Smooth muscle cell (in vitro differentiated cells): ENCODE results near the gene SLC25A34. TPM values are rescaled to one million over a fixed set of nuclear protein-coding genes. Genes with fewer than 3 reads are reported as not detected.
A peak's percentile ranks its signal among the peaks of the same experiment; 100 is the strongest.

ENCODE experiments used
- DNase-seq: peaks from one replicate; lab custom pipeline; 2025; ENCODE audit not compliant: unreplicated experiment; lab: John Stamatoyannopoulos, UW
- H2AFZ ChIP-seq: fragments of 200-600 bp; sonication (generic); 2 replicates; pipeline ENCODE4 v1.6.0; 2016; ENCODE audit warnings: antibody characterized with exemption, low read depth, mild to moderate bottlenecking
- H3F3A ChIP-seq: fragments of 200-600 bp; sonication (generic); 2 replicates; pipeline ENCODE4 v1.6.0; 2017; ENCODE audit warnings: antibody characterized with exemption, low read depth
- H3K27ac ChIP-seq: fragments of 200-600 bp; sonication (generic); 2 replicates; pipeline ENCODE4 v1.5.1; 2016; ENCODE audit warnings: low read depth, mild to moderate bottlenecking
- H3K27me3 ChIP-seq: fragments of 200-600 bp; sonication (generic); 2 replicates; pipeline ENCODE4 v1.6.1; 2016; ENCODE audit warnings: low read depth, mild to moderate bottlenecking
- H3K36me3 ChIP-seq: fragments of 200-600 bp; sonication (generic); 2 replicates; pipeline ENCODE4 v1.5.1; 2016; ENCODE audit warnings: low read depth
- H3K4me1 ChIP-seq: fragments of 200-600 bp; sonication (generic); 2 replicates; pipeline ENCODE4 v1.5.1; 2016; ENCODE audit warnings: low read depth
- H3K4me2 ChIP-seq: fragments of 200-600 bp; sonication (generic); 2 replicates; pipeline ENCODE4 v1.6.0; 2016; ENCODE audit warnings: mild to moderate bottlenecking
- H3K4me3 ChIP-seq: fragments of 200-600 bp; sonication (generic); 2 replicates; pipeline ENCODE4 v1.5.1; 2016; ENCODE audit warnings: mild to moderate bottlenecking
- H3K79me2 ChIP-seq: fragments of 200-600 bp; sonication (generic); 2 replicates; pipeline ENCODE4 v1.6.0; 2016; ENCODE audit warnings: low read depth, mild to moderate bottlenecking
- H3K9ac ChIP-seq: fragments of 200-600 bp; sonication (generic); 2 replicates; pipeline ENCODE4 v1.6.0; 2016; ENCODE audit warnings: low read depth
- H3K9me3 ChIP-seq: fragments of 200-600 bp; sonication (generic); replicated peaks from 2 replicates; pipeline ENCODE4 v1.5.1; 2016; ENCODE audit warnings: low read depth
- H4K20me1 ChIP-seq: fragments of 200-600 bp; sonication (generic); 2 replicates; pipeline ENCODE4 v1.6.0; 2016; ENCODE audit warnings: low read depth
- WGBS: methylation state at CpG from one replicate; pipeline ENCODE4 v1.1.7; 2016; ENCODE audit warnings: low lambda C conversion rate; 5-methylcytosine and 5-hydroxymethylcytosine counted together
- polyA plus RNA-seq: library from polyadenylated mRNA; unstranded; fragments of >200 nt; fragmentation: Nextera tagmentation; extraction: Ambion mirVana; gene quantifications from 2 replicates; pipeline ENCODE4 v1.2.1, GENCODE V29; 2016
- total RNA-seq: library from RNA; depleted of rRNA; stranded (reverse); fragments of >200 nt; gene quantifications from 2 replicates; pipeline ENCODE4 v1.2.3, GENCODE V29; 2014
- TF ChIP-seq, protein P1 (sequence below): fragments of 200-600 bp; sonication (generic); IDR thresholded peaks from 2 replicates; pipeline ENCODE4 v1.5.1; 2017; ENCODE audit warnings: borderline replicate concordance, mild to moderate bottlenecking, antibody characterized with exemption; ENCODE audit not compliant: insufficient read depth, poor library complexity, severe bottlenecking

Gene SLC25A34
- total and polyA plus RNA-seq, 2 experiments from 2014 or later: 0.76 to 1.6 TPM

DNA sequence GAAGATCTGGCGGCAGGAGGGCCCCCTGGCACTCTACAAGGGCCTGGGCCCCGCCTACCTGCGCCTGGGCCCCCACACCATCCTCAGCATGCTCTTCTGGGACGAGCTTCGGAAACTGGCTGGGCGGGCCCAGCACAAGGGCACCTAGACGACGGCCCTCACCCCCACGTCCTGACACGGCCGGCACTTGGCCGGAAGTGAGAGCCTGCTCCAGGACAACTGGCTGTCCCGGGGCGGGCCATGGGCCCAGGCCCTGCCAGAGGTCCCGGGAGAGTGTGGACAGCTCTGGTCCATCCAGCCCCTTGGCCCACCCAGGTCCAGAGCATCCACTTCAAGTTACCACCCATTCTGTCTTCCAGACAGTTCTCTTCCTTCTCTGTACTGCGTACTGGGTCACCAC lies 3.2 kb downstream of the SLC25A34 start:
- Histone ChIP-seq H3K4me3 (no peak overlapping the region), H4K20me1 (no peaks in the 10 kb centered on the region), H3F3A (no peaks in the 10 kb centered on the region), H3K4me1 (peaks cover 8% of the 10 kb centered on the region), H3K79me2 (no peaks in the 10 kb centered on the region), H3K4me2 (no peak overlapping the region), H3K27ac (no peak overlapping the region), H3K27me3 (no peaks in the 10 kb centered on the region), H2AFZ (no peak overlapping the region), H3K36me3 (no peaks in the 10 kb centered on the region), H3K9me3 (no peaks in the 10 kb centered on the region), H3K9ac (no peak overlapping the region)
- DNase-seq: no peak
- TF ChIP-seq, protein P1, sequence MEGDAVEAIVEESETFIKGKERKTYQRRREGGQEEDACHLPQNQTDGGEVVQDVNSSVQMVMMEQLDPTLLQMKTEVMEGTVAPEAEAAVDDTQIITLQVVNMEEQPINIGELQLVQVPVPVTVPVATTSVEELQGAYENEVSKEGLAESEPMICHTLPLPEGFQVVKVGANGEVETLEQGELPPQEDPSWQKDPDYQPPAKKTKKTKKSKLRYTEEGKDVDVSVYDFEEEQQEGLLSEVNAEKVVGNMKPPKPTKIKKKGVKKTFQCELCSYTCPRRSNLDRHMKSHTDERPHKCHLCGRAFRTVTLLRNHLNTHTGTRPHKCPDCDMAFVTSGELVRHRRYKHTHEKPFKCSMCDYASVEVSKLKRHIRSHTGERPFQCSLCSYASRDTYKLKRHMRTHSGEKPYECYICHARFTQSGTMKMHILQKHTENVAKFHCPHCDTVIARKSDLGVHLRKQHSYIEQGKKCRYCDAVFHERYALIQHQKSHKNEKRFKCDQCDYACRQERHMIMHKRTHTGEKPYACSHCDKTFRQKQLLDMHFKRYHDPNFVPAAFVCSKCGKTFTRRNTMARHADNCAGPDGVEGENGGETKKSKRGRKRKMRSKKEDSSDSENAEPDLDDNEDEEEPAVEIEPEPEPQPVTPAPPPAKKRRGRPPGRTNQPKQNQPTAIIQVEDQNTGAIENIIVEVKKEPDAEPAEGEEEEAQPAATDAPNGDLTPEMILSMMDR: no peak
- 92% methylated on average over 16 of the region's 16 CpGs for WGBS

DNA sequence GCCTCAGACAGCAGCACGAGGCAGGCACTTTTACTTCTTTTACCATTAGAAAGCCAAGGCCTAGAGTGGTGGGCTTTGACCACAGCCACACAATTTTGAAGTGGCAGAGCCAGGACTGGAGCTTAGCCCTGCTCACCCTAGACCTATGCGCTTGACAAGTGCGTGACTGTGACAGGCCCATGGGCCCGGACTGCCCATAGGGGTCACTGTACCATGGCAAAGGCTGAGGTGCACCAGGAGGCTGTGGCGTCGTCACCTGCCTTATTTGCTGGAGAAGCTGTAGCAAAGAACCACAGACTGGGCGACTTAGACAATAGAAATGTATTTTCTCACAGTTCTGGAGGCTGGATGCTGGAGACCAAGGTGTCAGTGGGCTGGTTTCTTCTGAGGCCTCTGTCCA lies 3.7 kb downstream of the SLC25A34 start:
- Histone ChIP-seq H3K27ac (no peak overlapping the region), H3K4me2 (no peak overlapping the region), H2AFZ (no peak overlapping the region), H3F3A (no peaks in the 10 kb centered on the region), H3K4me3 (no peak overlapping the region), H3K9ac (no peak overlapping the region), H3K27me3 (no peaks in the 10 kb centered on the region), H3K9me3 (no peaks in the 10 kb centered on the region), H3K4me1 (peaks cover 8% of the 10 kb centered on the region), H3K36me3 (no peaks in the 10 kb centered on the region), H3K79me2 (no peaks in the 10 kb centered on the region), H4K20me1 (no peaks in the 10 kb centered on the region)
- DNase-seq: no peak
- WGBS: 95% methylated on average over 7 of the region's 7 CpGs
- TF ChIP-seq, protein P1: no peak

DNA sequence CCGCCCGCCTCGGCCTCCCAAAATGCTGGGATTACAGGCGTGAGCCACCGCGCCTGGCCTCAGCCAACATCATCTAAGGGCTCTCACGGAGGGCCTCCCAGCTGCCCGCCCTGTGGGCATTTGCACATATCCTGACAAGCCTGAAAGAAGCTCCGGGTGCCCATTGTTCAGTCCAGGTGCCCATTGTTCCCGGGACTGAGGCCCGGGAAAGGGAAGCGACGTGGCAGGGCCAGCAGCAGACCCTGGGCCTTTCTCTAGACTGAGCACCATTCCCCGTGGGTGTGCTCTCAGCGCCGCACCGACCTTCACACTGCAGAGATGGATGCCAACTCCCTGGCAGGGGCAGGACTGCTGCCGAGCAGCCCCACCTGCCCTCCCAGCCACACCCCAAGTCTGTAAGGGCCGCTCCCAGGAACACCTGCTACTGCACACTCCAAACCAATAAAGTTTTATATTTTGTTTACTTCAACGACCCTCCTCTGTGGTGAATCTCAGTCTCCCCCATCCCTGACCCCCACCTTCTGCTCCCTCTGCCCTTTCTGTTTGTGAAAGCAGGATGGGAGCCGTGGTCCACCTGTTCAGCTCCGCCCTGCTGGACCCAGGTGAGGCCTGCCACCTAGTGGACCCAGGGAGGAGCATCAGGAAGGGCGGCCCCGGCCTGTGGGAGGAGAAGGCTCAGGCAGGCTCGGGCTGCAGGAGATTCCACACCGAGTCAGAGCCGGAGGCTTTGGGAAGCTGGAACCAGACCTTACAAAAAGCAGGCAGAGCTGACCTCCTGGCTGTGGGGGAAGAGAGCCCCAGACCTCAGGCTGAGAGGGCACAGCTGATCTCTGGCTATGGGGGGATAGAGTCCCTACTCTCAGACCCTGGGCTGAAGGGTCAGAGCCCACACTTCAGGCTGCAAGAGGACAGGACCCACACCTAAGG lies 5.1 kb downstream of the SLC25A34 start:
- H3K27ac ChIP-seq: no peak overlapping the region
- H4K20me1 ChIP-seq: no peaks in the 10 kb centered on the region
- no peak overlapping the region for H3K4me3 ChIP-seq
- no peaks in the 10 kb centered on the region for H3K79me2 ChIP-seq
- no peak overlapping the region for H3K9ac ChIP-seq
- H3K36me3 ChIP-seq: no peaks in the 10 kb centered on the region
- DNase-seq: peak; percentile 13
- no peaks in the 10 kb centered on the region for H3K9me3 ChIP-seq
- H3F3A ChIP-seq: no peaks in the 10 kb centered on the region
- H3K27me3 ChIP-seq: no peaks in the 10 kb centered on the region
- WGBS: 61% methylated on average over 27 of the region's 27 CpGs
- TF ChIP-seq, protein P1: peak; percentile 66
- no peak overlapping the region for H2AFZ ChIP-seq
- H3K4me2 ChIP-seq: no peak overlapping the region
- H3K4me1 ChIP-seq: peaks cover 8% of the 10 kb centered on the region
